Progenitor cell of endocrine pancreas (in vitro differentiated cells): ENCODE data around the gene RMP24.
A peak's percentile ranks its signal among the peaks of the same experiment; 100 is the strongest.

Source experiments
- DNase-seq: peaks from one replicate; pipeline ENCODE4 v3.0.0; 2021; ENCODE audit warnings: low spot score; ENCODE audit not compliant: unreplicated experiment
- H3K27ac Mint-ChIP-seq: 2 replicates; pipeline ENCODE4 v1.8.0; 2021; ENCODE audit warnings: mild to moderate bottlenecking, moderate library complexity, mixed read lengths
- H3K27me3 Mint-ChIP-seq: 2 replicates; pipeline ENCODE4 v1.8.0; 2021; ENCODE audit warnings: mixed read lengths
- H3K36me3 Mint-ChIP-seq: 2 replicates; pipeline ENCODE4 v1.8.0; 2022; ENCODE audit warnings: mixed read lengths; ENCODE audit not compliant: insufficient read depth
- H3K4me1 Mint-ChIP-seq: 2 replicates; pipeline ENCODE4 v1.8.0; 2021; ENCODE audit warnings: low read depth, mixed read lengths
- H3K4me3 Mint-ChIP-seq: 2 replicates; pipeline ENCODE4 v1.8.0; 2021; ENCODE audit warnings: low read depth, mild to moderate bottlenecking, moderate library complexity, mixed read lengths
- H3K9me3 Mint-ChIP-seq: 2 replicates; pipeline ENCODE4 v1.8.0; 2021; ENCODE audit warnings: low read depth, mixed read lengths
- TF ChIP-seq, protein P1 (sequence below): fragments of 200-600 bp; sonication (generic); IDR thresholded peaks from one replicate; pipeline ENCODE4 v1.5.0; 2021; ENCODE audit warnings: antibody characterized with exemption, mild to moderate bottlenecking; ENCODE audit not compliant: unreplicated experiment

Gene RMP24

DNA sequence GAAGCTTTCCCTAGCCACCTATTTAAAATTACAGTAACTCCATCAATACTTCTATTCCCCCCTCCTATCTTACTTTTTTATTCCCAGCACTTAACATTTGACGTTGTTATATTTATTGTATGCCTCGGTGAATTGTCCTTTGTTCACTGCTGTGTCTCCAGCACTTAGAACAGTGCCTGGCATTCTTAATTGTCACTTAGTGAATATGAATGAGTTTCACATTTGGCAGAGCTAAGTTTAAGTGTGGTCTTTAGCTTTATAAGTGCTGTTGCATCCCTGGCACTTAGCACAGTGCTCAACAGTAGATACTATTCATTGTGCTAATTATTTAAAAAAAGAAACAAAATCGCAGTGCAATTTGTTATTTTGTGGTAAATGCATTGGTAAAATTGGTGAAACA, 1.7 kb downstream of the RMP24 start:
- H3K27ac Mint-ChIP-seq, result peak overlapping the region; percentile 83

DNA sequence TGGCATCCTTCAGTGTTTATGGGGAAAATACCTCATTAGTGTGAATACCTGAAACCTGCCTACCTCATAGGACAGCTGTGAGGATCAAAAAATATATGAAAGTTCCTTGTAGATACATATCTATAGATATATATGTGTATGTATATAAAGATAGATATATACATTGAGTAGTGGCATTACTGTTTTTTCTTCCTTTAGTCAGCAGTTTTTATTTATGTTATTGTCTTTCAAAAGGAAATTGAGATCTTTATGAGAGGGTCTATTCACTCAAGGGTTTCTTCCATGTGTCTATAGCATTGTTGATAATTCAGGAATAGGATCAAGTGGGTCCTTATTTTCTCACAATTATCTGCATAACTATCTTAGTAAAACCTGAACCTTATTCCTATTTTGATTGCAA, 6.6 kb downstream of the RMP24 start:
- peaks cover 43% of the 10 kb centered on the region for H3K36me3 Mint-ChIP-seq
- no peak for DNase-seq
- peaks cover under 1% of the 10 kb centered on the region for H3K4me1 Mint-ChIP-seq
- no peak overlapping the region for H3K27ac Mint-ChIP-seq
- no peaks in the 10 kb centered on the region for H3K27me3 Mint-ChIP-seq
- H3K9me3 Mint-ChIP-seq, result no peaks in the 10 kb centered on the region
- no peak overlapping the region for H3K4me3 Mint-ChIP-seq
- TF ChIP-seq, protein P1, sequence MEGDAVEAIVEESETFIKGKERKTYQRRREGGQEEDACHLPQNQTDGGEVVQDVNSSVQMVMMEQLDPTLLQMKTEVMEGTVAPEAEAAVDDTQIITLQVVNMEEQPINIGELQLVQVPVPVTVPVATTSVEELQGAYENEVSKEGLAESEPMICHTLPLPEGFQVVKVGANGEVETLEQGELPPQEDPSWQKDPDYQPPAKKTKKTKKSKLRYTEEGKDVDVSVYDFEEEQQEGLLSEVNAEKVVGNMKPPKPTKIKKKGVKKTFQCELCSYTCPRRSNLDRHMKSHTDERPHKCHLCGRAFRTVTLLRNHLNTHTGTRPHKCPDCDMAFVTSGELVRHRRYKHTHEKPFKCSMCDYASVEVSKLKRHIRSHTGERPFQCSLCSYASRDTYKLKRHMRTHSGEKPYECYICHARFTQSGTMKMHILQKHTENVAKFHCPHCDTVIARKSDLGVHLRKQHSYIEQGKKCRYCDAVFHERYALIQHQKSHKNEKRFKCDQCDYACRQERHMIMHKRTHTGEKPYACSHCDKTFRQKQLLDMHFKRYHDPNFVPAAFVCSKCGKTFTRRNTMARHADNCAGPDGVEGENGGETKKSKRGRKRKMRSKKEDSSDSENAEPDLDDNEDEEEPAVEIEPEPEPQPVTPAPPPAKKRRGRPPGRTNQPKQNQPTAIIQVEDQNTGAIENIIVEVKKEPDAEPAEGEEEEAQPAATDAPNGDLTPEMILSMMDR, result no peak

More for the DNA sequence above, 1.7 kb downstream of the RMP24 start:
- Mint-ChIP-seq H3K4me1 (peaks cover 11% of the 10 kb centered on the region), H3K9me3 (no peaks in the 10 kb centered on the region), H3K36me3 (peaks cover 28% of the 10 kb centered on the region), H3K4me3 (peak overlapping the region; percentile 90), H3K27me3 (no peaks in the 10 kb centered on the region)
- DNase-seq, result no peak
- TF ChIP-seq, protein P1, result no peak

DNA sequence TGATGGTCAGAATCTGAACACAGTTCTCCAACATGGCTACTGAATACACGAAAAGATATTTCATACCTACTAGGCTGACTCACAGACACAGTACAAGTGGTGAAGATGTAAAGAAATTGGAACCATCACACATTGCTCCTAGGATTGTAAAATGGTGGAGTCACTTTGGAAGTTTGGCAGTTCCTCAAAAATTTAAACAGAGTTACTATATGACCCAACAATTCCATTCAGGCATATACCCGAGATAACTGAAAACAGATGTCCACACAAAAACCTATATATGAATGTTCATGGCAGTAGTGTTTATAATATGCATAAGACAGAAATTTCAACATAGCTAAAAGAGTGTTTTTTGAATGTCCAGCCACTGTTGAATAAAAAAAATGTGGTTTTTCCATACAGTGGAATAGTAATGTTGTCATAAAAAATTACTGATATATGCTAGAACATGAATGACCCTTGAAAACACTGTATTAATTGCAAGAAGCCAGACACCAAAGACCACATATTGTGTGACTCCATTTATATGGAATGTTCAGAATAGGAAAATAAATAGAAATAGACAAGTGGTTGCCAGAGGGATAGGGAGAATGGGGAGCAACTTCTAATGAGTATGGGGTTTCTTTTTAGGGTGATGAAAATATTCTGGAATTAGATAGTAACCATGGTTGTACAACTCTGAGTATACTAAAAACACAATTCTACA, 10.1 kb downstream of the RMP24 start:
- no peak for DNase-seq
- no peak overlapping the region for H3K4me3 Mint-ChIP-seq
- H3K27me3 Mint-ChIP-seq, result no peaks in the 10 kb centered on the region
- no peaks in the 10 kb centered on the region for H3K9me3 Mint-ChIP-seq
- no peak overlapping the region for H3K27ac Mint-ChIP-seq
- TF ChIP-seq, protein P1, result no peak
- H3K36me3 Mint-ChIP-seq, result peaks cover 30% of the 10 kb centered on the region
- no peaks in the 10 kb centered on the region for H3K4me1 Mint-ChIP-seq

DNA sequence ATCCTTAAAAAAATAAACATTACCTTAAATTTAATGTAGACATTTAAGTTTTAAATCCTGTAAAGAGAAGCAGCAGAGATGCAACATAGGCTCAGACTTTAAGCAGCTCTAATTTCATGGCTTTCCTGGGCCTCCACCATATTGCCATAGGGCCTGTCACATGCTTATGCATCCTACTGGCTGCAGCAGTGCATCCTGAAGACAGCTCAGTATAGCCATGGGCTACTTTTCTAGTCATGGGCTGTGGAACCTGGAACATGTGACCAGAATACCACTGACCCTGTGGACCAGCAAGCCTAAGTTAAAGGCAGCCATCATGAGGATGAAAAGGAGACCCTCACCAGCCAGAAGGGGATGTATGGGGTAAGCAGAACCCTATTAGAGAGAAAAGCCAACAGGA, 10.7 kb downstream of the RMP24 start:
- Mint-ChIP-seq H3K36me3 (peaks cover 25% of the 10 kb centered on the region), H3K9me3 (no peaks in the 10 kb centered on the region), H3K27me3 (no peaks in the 10 kb centered on the region), H3K27ac (no peak overlapping the region), H3K4me1 (no peaks in the 10 kb centered on the region), H3K4me3 (no peak overlapping the region)
- no peak for DNase-seq
- TF ChIP-seq, protein P1, result no peak

DNA sequence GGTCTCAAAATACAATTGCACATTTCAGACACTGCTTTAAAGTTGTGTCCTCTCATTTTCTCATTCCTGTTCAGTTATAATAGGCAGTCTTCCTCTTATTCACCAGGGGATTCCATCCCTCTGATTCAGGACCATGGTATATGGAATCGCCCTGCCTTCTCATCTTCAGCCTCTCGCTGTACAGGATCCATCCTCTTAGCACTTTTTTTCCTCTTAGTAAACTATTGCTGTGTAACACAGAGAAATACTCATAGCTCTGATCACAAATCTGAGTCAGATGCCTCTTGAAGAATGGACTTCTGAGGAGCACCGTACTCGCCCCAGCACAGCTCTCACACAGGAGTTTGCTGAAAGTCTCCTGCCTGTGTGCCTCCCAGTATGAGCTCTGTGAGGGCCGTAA, 11.3 kb downstream of the RMP24 start:
- Mint-ChIP-seq H3K27ac (no peak overlapping the region), H3K4me1 (no peaks in the 10 kb centered on the region), H3K9me3 (no peaks in the 10 kb centered on the region), H3K36me3 (peaks cover 18% of the 10 kb centered on the region), H3K4me3 (no peak overlapping the region), H3K27me3 (no peaks in the 10 kb centered on the region)
- no peak for DNase-seq
- TF ChIP-seq, protein P1, result no peak
